WTC11 (cell line): ENCODE data around the gene PTPRC. TPM values are rescaled to one million over a fixed set of nuclear protein-coding genes. Genes with fewer than 3 reads are reported as not detected.

Source experiments
- ATAC-seq: fragments of 200-7000 bp; cut with Tn5 transposase; 2 replicates; pipeline ENCODE4 v1.10.0; 2021; ENCODE audit warnings: mild to moderate bottlenecking, moderate library complexity
- CTCF ChIA-PET: fragments of 300-600 bp; sonication (Branson Sonifier 250); formaldehyde crosslinking; loops from one replicate; lab custom pipeline; 2021; ENCODE audit warnings: antibody characterized with exemption; lab: Charles Lee
- POLR2A ChIA-PET: fragments of 350-600 bp; sonication (Branson Sonifier 250); formaldehyde crosslinking; loops from one replicate; lab custom pipeline; 2021; ENCODE audit warnings: antibody characterized with exemption; lab: Charles Lee
- DNase-seq: peaks from one replicate; pipeline ENCODE4 v3.0.0; 2021; ENCODE audit warnings: low spot score
- H3K27ac Mint-ChIP-seq: 2 replicates; pipeline ENCODE4 v1.8.0; 2021; ENCODE audit warnings: mixed read lengths
- H3K27me3 Mint-ChIP-seq: 2 replicates; pipeline ENCODE4 v1.8.0; 2021; ENCODE audit warnings: low read depth, mild to moderate bottlenecking, moderate library complexity, mixed read lengths
- H3K36me3 Mint-ChIP-seq: 2 replicates; pipeline ENCODE4 v1.8.0; 2021; ENCODE audit warnings: mixed read lengths
- H3K4me1 Mint-ChIP-seq: 2 replicates; pipeline ENCODE4 v1.8.0; 2022; ENCODE audit warnings: mixed read lengths
- H3K4me3 Mint-ChIP-seq: 2 replicates; pipeline ENCODE4 v1.8.0; 2021; ENCODE audit warnings: mild to moderate bottlenecking, moderate library complexity, mixed read lengths
- H3K9me3 Mint-ChIP-seq: 2 replicates; pipeline ENCODE4 v1.8.0; 2021; ENCODE audit warnings: mixed read lengths
- ATF2 ChIP-seq: sonication (generic); formaldehyde crosslinking; IDR thresholded peaks from 2 replicates; pipeline ENCODE4 v1.8.1; 2022; ENCODE audit warnings: low read depth, missing genetic modification reagents, borderline replicate concordance
- ATF3 ChIP-seq: sonication (generic); formaldehyde crosslinking; conservative IDR thresholded peaks from 2 replicates; pipeline ENCODE4 v1.8.1; 2022; ENCODE audit warnings: mild to moderate bottlenecking, missing genetic modification reagents
- ERG ChIP-seq: fragments of 250-450 bp; sonication (Bioruptor Pico); IDR thresholded peaks from 2 replicates; pipeline ENCODE4 v1.8.0; 2021; ENCODE audit warnings: mild to moderate bottlenecking
- FOXK1 ChIP-seq: sonication (generic); formaldehyde crosslinking; IDR thresholded peaks from 2 replicates; pipeline ENCODE4 v1.8.0; 2022; ENCODE audit warnings: mild to moderate bottlenecking, moderate library complexity, missing genetic modification reagents
- HMGA2 ChIP-seq: fragments of 250-450 bp; sonication (Bioruptor Pico); IDR thresholded peaks from 2 replicates; pipeline ENCODE4 v1.4.0; 2021; ENCODE audit warnings: mild to moderate bottlenecking, moderate library complexity
- KAT7 ChIP-seq: sonication (generic); formaldehyde crosslinking; IDR thresholded peaks from 2 replicates; pipeline ENCODE4 v1.8.1; 2023; ENCODE audit warnings: missing genetic modification reagents, mild to moderate bottlenecking, borderline replicate concordance
- NFYB ChIP-seq: sonication (generic); formaldehyde crosslinking; conservative IDR thresholded peaks from 2 replicates; pipeline ENCODE4 v1.8.0; 2022; ENCODE audit warnings: low read depth, missing genetic modification reagents
- PREB ChIP-seq: sonication (generic); formaldehyde crosslinking; IDR thresholded peaks from 2 replicates; pipeline ENCODE4 v1.8.1; 2022; ENCODE audit warnings: mild to moderate bottlenecking, missing genetic modification reagents, moderate library complexity, borderline replicate concordance
- PRRX2 ChIP-seq: fragments of 250-450 bp; sonication (Bioruptor Pico); IDR thresholded peaks from 2 replicates; pipeline ENCODE4 v1.8.0; 2021; ENCODE audit warnings: mild to moderate bottlenecking
- RORB ChIP-seq: fragments of 250-450 bp; sonication (Bioruptor Pico); IDR thresholded peaks from 2 replicates; pipeline ENCODE4 v1.9.0; 2021; ENCODE audit warnings: mild to moderate bottlenecking
- SMAD4 ChIP-seq: sonication (generic); formaldehyde crosslinking; IDR thresholded peaks from 2 replicates; pipeline ENCODE4 v1.8.0; 2022; ENCODE audit warnings: mild to moderate bottlenecking, missing genetic modification reagents
- TCF7 ChIP-seq: sonication (generic); formaldehyde crosslinking; IDR thresholded peaks from 2 replicates; pipeline ENCODE4 v1.8.0; 2022; ENCODE audit warnings: mild to moderate bottlenecking, low read depth, missing genetic modification reagents, moderate library complexity
- TEAD1 ChIP-seq: sonication (generic); formaldehyde crosslinking; IDR thresholded peaks from 2 replicates; pipeline ENCODE4 v1.8.0; 2022; ENCODE audit warnings: mild to moderate bottlenecking, missing genetic modification reagents
- USF1 ChIP-seq: sonication (generic); formaldehyde crosslinking; IDR thresholded peaks from 2 replicates; pipeline ENCODE4 v1.8.0; 2022; ENCODE audit warnings: mild to moderate bottlenecking, missing genetic modification reagents
- ZBTB21 ChIP-seq: sonication (generic); formaldehyde crosslinking; IDR thresholded peaks from 2 replicates; pipeline ENCODE4 v1.8.1; 2023; ENCODE audit warnings: mild to moderate bottlenecking, missing genetic modification reagents, borderline replicate concordance
- ZNF317 ChIP-seq: sonication (generic); formaldehyde crosslinking; IDR thresholded peaks from 2 replicates; pipeline ENCODE4 v1.8.1; 2023; ENCODE audit warnings: low read depth, mild to moderate bottlenecking, moderate library complexity, missing genetic modification reagents, borderline replicate concordance
- ZNF396 ChIP-seq: fragments of 250-450 bp; sonication (Bioruptor Pico); IDR thresholded peaks from 2 replicates; pipeline ENCODE4 v1.8.0; 2021; ENCODE audit warnings: mild to moderate bottlenecking, moderate library complexity, borderline replicate concordance
- ZNF423 ChIP-seq: fragments of 250-450 bp; sonication (Bioruptor Pico); IDR thresholded peaks from 2 replicates; pipeline ENCODE4 v2.1.2; 2022; ENCODE audit warnings: mild to moderate bottlenecking, moderate library complexity
- ZNF532 ChIP-seq: fragments of 250-450 bp; sonication (Bioruptor Pico); IDR thresholded peaks from 2 replicates; pipeline ENCODE4 v1.9.0; 2021; ENCODE audit warnings: mild to moderate bottlenecking, borderline replicate concordance
- total RNA-seq: library from RNA; stranded (reverse); gene quantifications from 3 replicates; pipeline ENCODE4 v1.2.3, GENCODE V29; 2021
- TF ChIP-seq, protein P1 (sequence below): sonication (generic); formaldehyde crosslinking; IDR thresholded peaks from 2 replicates; pipeline ENCODE4 v1.8.1; 2022; ENCODE audit warnings: low read depth, mild to moderate bottlenecking, moderate library complexity, missing genetic modification reagents, borderline replicate concordance
- TF ChIP-seq, protein P2 (sequence below): sonication (generic); formaldehyde crosslinking; IDR thresholded peaks from 2 replicates; pipeline ENCODE4 v1.8.1; 2023; ENCODE audit warnings: mild to moderate bottlenecking, missing genetic modification reagents, borderline replicate concordance

Gene PTPRC
- total RNA-seq, 1 experiment from 2014 or later: 1.4 TPM

- no peak for TF ChIP-seq ZBTB21 (CRISPR knock-in tag)
- no peak for TF ChIP-seq SMAD4 (CRISPR knock-in tag)
- TF ChIP-seq TEAD1 (CRISPR knock-in tag): no peak
- no peak for TF ChIP-seq NFYB
- no peak for TF ChIP-seq ATF3 (CRISPR knock-in tag)
- no peak for TF ChIP-seq FOXK1 (CRISPR knock-in tag)
- no peak for TF ChIP-seq PREB (CRISPR knock-in tag)
- TF ChIP-seq PRRX2 (CRISPR knock-in tag): no peak
- no peak for TF ChIP-seq ERG (CRISPR knock-in tag)
- TF ChIP-seq, protein P1, sequence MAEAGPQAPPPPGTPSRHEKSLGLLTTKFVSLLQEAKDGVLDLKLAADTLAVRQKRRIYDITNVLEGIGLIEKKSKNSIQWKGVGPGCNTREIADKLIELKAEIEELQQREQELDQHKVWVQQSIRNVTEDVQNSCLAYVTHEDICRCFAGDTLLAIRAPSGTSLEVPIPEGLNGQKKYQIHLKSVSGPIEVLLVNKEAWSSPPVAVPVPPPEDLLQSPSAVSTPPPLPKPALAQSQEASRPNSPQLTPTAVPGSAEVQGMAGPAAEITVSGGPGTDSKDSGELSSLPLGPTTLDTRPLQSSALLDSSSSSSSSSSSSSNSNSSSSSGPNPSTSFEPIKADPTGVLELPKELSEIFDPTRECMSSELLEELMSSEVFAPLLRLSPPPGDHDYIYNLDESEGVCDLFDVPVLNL (CRISPR knock-in tag): no peak
- no peak for TF ChIP-seq ZNF423 (CRISPR knock-in tag)
- TF ChIP-seq, protein P2, sequence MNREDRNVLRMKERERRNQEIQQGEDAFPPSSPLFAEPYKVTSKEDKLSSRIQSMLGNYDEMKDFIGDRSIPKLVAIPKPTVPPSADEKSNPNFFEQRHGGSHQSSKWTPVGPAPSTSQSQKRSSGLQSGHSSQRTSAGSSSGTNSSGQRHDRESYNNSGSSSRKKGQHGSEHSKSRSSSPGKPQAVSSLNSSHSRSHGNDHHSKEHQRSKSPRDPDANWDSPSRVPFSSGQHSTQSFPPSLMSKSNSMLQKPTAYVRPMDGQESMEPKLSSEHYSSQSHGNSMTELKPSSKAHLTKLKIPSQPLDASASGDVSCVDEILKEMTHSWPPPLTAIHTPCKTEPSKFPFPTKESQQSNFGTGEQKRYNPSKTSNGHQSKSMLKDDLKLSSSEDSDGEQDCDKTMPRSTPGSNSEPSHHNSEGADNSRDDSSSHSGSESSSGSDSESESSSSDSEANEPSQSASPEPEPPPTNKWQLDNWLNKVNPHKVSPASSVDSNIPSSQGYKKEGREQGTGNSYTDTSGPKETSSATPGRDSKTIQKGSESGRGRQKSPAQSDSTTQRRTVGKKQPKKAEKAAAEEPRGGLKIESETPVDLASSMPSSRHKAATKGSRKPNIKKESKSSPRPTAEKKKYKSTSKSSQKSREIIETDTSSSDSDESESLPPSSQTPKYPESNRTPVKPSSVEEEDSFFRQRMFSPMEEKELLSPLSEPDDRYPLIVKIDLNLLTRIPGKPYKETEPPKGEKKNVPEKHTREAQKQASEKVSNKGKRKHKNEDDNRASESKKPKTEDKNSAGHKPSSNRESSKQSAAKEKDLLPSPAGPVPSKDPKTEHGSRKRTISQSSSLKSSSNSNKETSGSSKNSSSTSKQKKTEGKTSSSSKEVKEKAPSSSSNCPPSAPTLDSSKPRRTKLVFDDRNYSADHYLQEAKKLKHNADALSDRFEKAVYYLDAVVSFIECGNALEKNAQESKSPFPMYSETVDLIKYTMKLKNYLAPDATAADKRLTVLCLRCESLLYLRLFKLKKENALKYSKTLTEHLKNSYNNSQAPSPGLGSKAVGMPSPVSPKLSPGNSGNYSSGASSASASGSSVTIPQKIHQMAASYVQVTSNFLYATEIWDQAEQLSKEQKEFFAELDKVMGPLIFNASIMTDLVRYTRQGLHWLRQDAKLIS (CRISPR knock-in tag): no peak
- TF ChIP-seq USF1 (CRISPR knock-in tag): no peak
- TF ChIP-seq KAT7 (CRISPR knock-in tag): no peak
- TF ChIP-seq HMGA2 (CRISPR knock-in tag): no peak
- TF ChIP-seq ZNF396: no peak
- no peak for TF ChIP-seq TCF7 (CRISPR knock-in tag)
- TF ChIP-seq, all 79 proteins: peak for 0
- no peak for ATAC-seq
- Mint-ChIP-seq H3K4me1 (no peaks in the 10 kb centered on the region), H3K9me3 (peaks cover 15% of the 10 kb centered on the region), H3K36me3 (no peaks in the 10 kb centered on the region), H3K27ac (no peak overlapping the region), H3K27me3 (no peaks in the 10 kb centered on the region), H3K4me3 (no peak overlapping the region)
- DNase-seq: no peak
- ChIA-PET POLR2A (no interaction called here), CTCF (no interaction called here)
These were observed 166.8 kb downstream of the PTPRC start for GRCh38 chr1:198805498-198806151.

- no peaks in the 10 kb centered on the region for H3K4me1 Mint-ChIP-seq
- DNase-seq (no peak), ATAC-seq (no peak)
- H3K4me3 Mint-ChIP-seq: no peak overlapping the region
- peaks cover under 1% of the 10 kb centered on the region; the same call in 1 of the 2 replicates for H3K36me3 Mint-ChIP-seq
- no peak overlapping the region for H3K27ac Mint-ChIP-seq
- peaks cover 24% of the 10 kb centered on the region for H3K9me3 Mint-ChIP-seq
- POLR2A ChIA-PET: no interaction called here
- no peaks in the 10 kb centered on the region for H3K27me3 Mint-ChIP-seq
- CTCF ChIA-PET: no interaction called here
- no peak for TF ChIP-seq RORB (CRISPR knock-in tag)
- TF ChIP-seq ZNF317 (CRISPR knock-in tag): no peak
- TF ChIP-seq SMAD4 (CRISPR knock-in tag): no peak
- no peak for TF ChIP-seq ZNF532 (CRISPR knock-in tag)
- TF ChIP-seq ATF2 (CRISPR knock-in tag): no peak
These were observed 168.0 kb downstream of the PTPRC start for GRCh38 chr1:198806861-198807260.
